Amygdala (tissue), 56 donors: ENCODE results near the gene OLFML1.
A peak's percentile ranks its signal among the peaks of the same experiment; 100 is the strongest.
"Not testable (repeated sequence)": the region's sequence is repeated elsewhere in the genome, so short reads cannot be mapped to it uniquely, and the experiment has no call there.

Source experiments
- DNase-seq, 56 donors: peaks; one replicate each; lab custom pipeline; 2025; lab: John Stamatoyannopoulos, UW

The OLFML1 gene

GRCh38 chr11:7509966-7510365, 24.7 kb downstream of the OLFML1 start:
- no peak for DNase-seq

- peak in 51 of 56 donors; percentile 10 to 87 (median 56) for DNase-seq
These were observed 26.1 kb downstream of the OLFML1 start for GRCh38 chr11:7511401-7511800.

- peak in 44 of 56 donors; percentile 11 to 78 (median 52) for DNase-seq
These were observed 27.4 kb downstream of the OLFML1 start for GRCh38 chr11:7512525-7513233.

- peak in 55 of 56 donors; percentile 44 to 98 (median 80) for DNase-seq
These were observed 28.2 kb downstream of the OLFML1 start, which contains the start of gene PPFIBP2 for GRCh38 chr11:7513234-7514098. TSS of gene PPFIBP2 (plus strand) at chr11:7513999. CDS start at chr11:7549476, 35,477 bp downstream.

GRCh38 chr11:7514099-7514591, 28.8 kb downstream of the OLFML1 start:
- DNase-seq, result peak in 17 of 56 donors; percentile 21 to 71 (median 58)

GRCh38 chr11:7515447-7515886, 30.2 kb downstream of the OLFML1 start:
- no peak for DNase-seq

- DNase-seq, result no peak
These were observed 31.2 kb downstream of the OLFML1 start for GRCh38 chr11:7516475-7516874.

- not testable (repeated sequence) for DNase-seq
These were observed 32.4 kb downstream of the OLFML1 start for GRCh38 chr11:7517743-7518142.

- no peak for DNase-seq
These were observed 33.7 kb downstream of the OLFML1 start for GRCh38 chr11:7518811-7519562.

GRCh38 chr11:7520011-7520942, 35.0 kb downstream of the OLFML1 start:
- DNase-seq, result no peak

- no peak for DNase-seq
These were observed 35.7 kb downstream of the OLFML1 start for GRCh38 chr11:7520981-7521487.

GRCh38 chr11:7522121-7522520, 36.8 kb downstream of the OLFML1 start:
- peak in 3 of 56 donors; percentile 12 to 25 (median 16) for DNase-seq

- no peak for DNase-seq
These were observed 37.2 kb downstream of the OLFML1 start for GRCh38 chr11:7522546-7522945.

- DNase-seq, result no peak
These were observed 38.3 kb downstream of the OLFML1 start for GRCh38 chr11:7523416-7524210.

GRCh38 chr11:7524462-7525235, 39.3 kb downstream of the OLFML1 start:
- no peak for DNase-seq

GRCh38 chr11:7525424-7525823, 40.1 kb downstream of the OLFML1 start:
- DNase-seq, result no peak

GRCh38 chr11:7527029-7527428, 41.7 kb downstream of the OLFML1 start:
- no peak for DNase-seq
